ENCODE results near the gene TMCO4.
"Not testable (repeated sequence)": the region's sequence is repeated elsewhere in the genome, so short reads cannot be mapped to it uniquely, and the experiment has no call there.

The TMCO4 gene

DNA sequence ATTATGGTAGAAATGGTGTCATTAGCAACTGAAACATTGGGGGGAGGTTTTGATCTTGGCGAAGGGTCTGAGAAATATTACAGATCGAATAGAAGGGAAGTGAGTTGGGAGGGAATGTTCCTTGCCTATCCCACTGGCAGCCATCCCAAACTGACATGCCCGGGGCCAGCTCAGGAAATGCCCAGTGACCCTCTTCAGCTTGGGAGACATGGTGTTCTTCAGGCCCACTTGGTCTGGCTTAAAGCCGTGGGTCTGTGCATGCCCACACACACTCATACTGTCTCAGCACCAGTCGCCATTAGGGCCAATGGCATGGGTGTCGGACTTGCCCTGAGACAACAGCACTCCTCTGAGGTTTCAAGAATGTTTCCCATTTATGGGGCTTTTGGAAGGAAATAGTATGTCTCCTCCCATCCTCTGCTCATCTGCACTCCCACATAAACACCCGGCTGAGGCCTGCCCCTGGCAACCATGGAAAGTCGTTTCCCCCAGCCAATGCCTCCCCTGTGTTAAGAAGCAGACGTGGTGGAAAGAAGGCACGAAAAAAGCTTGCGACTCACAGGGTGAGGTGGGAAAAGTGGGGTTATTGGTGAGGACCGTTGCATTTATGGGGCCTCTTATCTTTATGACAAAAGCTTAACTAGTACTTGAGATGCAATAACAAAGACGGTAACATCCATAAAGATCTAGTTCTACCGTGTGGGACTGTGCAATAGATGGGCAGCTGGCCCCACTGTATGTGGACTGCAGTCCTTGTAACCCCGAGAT lies 13.3 kb upstream of the TMCO4 start:
- peak; percentile 71 for DNase-seq

DNA sequence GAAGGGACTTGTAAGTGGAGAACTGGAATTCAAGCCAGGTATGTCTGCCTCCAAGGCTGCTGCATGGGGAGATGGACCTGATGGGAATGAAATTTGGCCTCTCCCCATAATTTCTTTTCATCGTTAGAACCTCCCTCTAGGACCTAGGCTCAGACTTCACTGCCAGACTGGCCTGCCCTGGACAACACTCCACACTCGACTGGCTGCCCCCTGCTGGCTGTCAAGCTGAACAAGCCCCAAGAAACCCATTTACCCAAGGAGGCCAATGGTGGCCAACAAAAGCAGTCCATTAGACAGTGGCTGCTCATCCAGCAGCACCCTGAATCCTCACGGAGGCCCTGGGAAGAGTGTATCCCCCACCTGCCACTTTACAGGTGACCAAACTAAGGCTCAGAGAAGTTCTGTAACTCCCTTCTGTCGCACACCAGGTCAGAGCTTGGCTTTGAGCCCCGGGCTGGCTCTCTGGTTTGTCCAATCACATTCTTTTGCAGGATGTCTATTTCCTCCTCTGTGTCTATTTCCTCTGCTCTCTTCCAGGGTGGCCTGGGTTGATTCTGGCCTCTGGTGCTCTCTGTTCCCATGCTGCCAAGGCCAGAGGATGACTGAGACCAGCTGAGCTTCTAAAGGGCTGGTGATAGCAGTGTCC lies 11.6 kb upstream of the TMCO4 start:
- DNase-seq = peak; percentile 76

DNA sequence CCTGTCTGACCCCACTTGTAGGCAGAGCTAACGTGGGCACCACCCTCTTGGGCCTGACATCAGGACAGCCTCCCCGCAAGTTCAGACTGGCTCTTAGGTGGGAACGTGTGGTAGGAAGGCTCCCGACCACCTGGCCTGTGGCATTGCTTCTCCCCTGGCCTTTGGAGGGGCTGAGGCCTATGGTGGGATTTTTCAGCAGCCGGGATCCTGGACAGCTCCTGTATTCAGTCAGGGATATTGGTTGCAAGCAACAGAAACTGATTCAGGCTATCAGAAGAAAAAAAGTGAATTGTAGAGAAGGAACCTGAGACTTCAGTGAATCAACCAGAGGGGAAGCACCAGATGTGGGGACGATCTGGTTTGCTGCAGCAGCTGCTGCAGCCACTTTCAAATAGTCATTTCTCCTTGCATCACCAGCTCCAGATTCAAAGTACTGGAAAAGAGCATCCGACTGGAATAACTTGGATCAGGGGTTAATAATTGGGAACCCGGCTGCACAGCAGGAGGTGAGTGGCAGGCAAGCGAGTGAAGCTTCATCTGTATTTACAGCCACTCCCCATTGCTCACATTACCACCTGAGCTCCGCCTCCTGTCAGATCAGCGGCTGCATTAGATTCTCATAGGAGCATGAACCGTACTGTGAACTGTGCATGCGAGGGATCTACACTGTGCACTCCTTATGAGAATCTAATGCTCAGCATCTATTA lies 9.5 kb upstream of the TMCO4 start:
- DNase-seq = peak; percentile 97

DNA sequence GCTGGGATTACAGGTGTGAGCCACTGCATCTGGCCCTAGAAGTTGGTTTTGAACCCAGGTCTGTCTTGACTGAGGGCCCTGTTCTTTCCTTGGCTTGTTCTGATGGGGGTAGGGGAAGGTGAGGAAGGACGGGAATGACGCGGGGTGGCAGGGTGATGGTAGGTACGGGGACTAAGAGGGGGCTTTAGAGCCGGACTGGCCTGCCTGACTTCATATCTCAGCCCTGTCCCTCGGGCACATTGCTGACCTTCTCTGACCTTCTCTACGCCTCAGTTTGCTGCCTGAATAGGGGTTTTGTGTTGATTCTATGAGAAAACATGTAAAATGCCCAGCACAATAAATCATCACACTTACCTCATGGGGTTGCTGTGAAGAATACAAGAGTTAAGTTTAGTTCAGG lies 8.6 kb upstream of the TMCO4 start:
- DNase-seq = no peak

DNA sequence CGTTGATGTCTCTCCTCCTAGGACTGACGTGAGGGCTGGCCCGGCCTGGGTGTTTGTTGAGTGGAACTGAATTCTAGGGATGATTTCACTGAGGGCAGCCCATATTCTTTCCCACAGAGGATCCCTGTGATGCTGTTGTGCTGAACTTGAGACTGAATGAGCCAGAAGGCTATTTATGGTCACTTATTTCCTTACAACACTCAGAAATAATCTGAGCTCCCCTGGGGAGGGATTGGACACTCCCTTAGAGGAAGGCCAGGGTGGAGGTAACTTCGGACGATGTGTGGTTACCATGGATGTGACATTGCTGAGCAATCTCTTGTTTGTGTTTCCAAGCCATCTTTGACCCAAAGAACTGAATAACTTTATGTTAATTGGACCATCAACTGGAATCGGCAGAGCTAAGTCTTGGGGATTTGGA lies 5.1 kb upstream of the TMCO4 start:
- no peak for DNase-seq

DNA sequence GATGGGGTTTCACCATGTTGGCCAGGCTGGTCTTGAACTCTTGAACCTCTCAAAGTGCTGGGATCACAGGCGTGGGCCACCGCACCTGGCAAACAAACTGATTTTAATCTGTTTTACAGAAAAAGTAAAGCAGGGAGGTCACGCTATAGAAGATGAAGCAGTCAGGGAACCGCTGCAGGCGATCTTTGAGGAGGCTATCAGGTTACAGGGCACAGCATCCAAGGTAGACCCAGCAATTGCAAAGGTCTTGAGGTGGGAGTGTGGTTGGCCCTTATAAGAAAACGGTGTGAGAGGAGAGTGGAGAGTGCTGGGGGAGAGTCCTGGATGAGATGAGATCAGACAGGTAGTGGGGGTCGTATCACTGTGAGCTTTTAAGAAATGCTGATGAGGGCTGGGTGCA lies 2.6 kb upstream of the TMCO4 start:
- DNase-seq = no peak

DNA sequence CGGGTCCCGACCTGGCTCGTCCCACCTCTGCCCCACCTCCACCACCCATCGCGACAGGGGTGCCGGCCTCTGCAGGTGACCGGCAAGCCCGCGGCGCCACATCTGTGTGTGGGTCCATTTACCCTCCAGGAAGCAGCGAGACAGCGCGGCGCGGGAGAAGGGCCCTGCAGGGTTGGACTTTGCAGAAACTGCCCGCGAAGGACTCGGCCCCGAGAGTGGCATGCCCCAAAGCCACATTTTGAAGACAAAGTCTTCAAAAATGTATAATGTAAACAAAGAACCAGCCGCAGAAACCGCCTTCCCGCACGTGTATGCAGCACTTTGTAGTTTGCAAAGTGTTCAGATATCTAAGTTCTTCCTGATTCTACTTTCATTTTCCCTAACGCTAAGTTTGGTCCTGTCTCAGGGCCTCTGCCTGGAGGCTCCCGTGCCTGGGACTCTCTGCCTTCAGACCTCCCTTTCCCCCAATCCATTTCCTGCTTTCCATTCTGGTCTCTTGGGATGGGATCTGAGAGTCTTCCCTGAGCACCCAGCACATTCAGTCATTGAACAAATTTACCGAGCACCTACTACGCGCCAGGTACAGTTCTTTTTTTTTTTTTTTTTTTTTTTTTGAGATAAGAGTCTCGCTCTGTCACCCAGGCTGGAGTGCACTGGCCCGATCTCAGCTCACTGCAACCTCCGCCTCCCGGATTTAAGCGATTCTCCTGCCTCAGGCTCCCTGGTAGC lies 524 bp upstream of the TMCO4 start:
- DNase-seq = peak; percentile 95

DNA sequence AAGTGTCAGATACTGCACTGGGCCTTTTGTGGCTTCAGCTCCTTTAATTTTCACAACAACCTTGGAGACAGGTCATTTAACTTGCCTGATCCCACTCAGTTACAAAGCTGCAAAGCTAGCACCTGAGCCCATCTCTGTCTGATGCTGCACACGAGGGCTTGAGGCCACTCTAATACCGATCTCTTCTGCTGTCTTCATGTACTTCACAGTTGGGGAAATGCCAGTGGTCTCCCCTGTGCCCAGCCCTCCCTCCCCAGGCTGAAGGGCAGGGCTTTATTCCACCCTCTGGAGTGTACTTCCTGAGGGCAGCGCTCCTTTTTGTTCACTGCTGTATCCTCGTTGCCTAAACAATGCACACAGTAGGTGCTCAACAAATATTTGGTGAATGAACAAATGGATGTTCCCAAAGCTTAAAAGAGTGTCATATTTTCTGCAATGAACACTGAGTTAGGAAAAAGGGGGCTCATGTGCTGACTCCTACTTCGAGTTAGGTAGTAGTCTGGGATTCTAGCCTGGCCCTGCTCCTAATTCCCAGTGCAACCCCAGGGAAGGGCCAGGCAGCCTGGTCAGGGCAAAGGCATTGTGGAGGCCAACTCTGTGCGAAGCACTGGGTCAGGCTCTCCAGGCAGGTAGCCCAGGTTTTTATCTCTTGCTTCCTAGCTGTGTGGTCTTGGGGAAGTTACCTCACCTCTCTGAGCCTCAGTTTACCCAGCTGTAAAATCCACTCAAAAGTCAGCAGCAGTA lies 1.1 kb downstream of the TMCO4 start:
- no peak for DNase-seq

DNA sequence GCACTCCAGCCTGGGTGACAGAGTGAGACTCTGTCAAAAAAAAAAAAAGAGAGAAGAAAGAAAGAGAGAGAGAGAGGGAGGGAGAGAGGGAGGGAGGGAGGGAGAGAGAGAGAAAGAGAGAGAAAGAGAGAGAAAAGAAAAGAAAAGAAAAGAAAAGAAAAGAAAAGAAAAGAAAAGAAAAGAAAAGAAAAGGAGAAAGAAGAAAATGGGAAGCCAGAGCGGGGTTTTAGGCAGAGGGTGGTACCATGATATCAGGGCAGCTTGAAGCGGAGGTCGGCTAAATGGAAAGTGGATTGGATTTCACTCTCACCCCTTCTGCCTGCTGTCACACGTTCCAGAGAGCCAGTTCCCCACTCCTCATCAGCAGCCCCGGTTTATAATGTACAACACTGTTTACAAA lies 1.9 kb downstream of the TMCO4 start:
- DNase-seq = no peak

DNA sequence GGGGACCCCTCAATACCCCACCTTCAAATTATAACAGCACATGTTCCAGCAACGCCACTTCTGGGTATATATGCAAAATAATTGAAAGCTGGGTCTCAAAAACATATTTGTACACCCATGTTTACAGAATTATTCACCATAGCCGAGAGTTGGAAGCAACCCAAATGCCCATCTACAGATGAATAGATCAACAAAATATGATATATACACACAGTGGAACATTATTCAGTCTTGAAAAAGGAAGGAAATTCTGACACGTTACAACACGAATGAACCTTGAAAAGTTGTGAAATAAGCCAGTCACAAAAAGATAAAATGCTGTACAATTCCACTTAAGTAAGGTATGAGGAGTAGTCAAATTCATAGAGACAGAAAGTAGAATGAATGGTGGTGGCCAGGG lies 5.1 kb downstream of the TMCO4 start:
- DNase-seq = no peak

DNA sequence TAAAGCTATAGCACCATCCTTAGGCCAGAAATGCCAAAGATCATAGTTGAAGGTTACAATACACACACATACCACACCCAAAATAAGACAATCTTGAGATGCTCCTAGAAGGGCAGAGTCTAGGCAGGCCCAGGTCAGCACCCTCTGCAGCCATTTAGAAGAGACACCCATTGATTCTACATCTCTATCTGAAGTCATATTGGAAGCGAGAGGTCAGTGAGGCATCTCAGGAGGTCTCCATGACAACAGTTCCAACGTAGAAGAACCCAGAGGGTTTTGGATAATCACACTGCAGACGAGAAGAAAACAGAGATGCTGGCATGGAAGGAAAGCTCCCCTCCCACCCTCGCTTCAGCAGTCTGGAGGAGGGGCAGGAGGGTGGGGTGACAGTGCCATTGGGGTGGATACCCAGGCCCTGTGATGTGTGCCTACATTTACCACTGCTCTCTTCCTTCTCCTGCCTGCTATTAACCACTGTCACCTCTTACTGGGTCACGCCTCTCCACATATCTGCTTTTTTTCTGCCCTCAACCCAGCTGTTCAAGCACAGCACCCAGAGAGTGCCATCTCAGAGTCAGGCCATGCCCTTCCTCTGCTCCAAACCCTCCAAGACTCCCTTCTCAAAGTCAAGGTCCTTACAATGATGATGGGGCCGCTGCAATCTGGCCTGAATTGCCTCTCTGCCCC lies 6.2 kb downstream of the TMCO4 start:
- DNase-seq = no peak

DNA sequence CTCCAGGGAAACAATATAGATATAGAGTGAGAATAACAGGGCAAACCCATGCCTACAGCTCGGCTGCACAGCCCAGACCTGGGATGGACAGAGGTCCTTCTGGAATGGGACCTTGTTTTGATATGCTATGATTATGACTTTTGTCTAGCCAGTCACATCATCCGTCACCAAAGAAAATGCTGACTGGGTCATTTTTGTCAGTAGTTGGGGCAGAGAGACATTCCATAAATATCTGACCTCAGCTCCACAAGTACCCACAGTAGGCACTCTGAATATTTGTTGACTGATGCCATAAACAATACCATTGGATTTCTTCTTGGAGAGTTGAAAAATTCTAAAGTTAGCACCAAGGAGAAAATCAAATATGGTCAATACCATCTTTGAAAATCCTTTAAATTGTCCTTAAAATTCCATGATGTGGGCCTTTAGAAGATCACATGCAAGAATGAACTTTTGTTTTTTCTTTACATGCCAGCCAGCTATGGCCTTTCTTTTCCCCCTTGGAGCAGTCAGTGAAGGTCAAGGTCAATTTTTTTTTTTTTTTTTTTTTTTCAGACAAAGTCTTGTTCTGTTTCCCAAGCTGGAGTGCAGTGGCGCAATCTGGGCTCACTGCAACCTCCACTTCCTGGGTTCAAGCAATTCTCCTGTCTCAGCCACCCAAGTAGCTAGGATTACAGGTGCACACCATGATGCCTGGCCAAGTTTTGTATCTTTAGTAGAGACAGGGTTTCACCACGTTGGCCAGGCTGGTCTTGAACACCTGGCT lies 7.3 kb downstream of the TMCO4 start:
- no peak for DNase-seq

DNA sequence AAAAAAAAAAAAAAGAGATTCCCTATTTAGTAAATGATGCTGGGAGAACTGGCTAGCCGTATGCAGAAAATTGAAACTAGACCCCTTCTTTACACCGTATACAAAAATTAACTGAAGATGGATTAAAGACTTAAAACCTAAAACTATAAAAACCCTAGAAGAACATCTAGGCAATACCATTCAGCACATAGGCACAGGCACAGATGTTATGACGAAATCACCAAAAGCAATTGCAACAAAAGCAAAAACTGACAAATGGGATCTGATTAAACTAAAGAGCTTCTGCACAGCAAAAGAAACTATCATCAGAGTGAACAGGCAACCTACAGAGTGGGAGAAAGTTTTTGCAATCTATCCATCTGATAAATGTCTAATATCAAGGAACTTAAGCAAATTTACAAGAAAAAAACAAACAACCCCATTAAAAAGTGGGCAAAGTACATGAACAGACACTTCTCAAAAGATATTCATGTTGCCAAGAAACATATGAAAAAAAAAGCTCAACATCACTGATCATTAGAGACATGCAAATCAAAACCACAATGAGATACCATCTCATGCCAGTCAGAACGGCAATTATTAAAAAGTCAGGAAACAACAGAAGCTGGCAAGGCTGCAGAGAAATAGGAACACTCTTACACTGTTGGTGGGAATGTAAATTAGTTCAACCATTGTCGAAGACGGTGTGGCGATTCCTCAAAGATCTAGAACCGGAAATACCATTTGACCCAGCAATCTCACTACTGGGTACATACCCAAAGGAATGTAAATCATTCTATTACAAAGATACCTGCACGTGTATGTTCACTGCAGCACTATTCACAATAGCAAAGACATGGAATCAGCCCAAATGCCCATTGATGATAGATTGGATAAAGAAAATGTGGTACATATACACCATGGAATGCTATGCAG lies 9.4 kb downstream of the TMCO4 start:
- DNase-seq = not testable (repeated sequence)

DNA sequence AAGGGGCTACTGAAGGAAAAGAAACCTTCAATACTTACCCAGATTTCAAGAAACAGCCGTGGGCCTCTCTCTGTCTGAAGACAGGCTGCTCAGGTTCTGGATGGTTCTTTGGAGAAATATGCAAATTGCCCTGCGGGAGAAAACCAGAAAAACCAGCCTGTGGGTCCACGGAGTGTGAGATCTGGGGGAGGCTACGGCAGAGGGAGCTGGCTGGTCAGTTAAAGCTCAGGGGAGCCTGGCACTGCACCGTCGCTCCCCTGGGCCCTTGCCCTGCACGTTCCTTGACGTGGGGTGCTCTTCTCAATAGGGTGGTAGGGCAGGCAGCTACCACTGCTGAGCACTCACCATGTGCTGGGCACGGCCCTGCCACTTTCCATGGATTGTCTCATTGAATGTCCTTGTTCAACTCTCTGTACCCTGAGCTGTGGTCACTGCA lies 12.7 kb downstream of the TMCO4 start:
- DNase-seq = peak; percentile 63

DNA sequence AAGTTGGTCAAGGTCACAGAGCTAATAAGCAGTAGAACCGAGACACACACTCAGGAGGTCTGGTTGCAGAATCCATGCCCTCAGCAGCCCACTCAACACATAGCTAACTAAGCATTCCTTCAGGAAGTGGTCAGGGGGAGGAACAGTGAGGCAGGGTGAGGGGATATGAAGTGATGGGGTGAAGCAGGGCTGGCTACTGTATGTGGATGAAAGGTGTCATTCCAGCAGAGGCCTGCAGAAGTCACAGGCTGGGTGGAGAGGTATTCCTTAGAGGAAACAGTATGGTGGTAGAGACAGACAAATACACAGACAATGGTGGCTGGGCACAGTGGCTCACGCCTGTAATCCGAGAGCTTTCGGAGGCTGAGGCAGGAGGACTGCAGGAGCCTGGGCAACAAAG lies 14.1 kb downstream of the TMCO4 start:
- DNase-seq = no peak

DNA sequence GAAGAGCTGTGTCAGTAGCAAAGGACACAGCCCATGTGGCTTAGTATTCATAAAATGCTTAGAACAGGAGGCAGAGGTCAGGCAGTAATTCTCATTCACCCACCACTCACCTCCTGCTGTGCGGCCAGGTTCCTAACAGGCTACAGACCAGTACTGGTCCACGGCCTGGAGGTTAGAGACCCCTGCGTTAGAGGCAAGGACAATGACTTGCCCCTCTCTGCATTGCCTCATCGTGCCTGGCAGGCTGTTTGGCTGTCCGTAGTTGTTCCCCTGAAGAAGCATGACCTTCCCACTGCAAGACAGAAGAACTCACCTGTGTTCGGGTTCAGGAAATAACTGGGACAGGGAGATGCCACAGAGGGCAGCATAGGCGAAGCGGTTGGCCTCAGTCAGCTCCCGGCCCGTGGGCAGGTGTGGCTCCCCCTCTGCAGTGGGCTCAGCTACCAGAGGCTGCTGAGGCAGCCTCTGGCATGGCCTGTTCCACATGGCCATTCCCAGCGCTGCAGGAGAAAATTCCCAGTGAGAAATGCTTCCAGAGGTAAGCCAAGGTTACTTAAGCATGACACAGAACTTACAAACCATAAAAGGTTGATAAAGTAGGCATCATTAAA lies 19.3 kb downstream of the TMCO4 start:
- DNase-seq = no peak

DNA sequence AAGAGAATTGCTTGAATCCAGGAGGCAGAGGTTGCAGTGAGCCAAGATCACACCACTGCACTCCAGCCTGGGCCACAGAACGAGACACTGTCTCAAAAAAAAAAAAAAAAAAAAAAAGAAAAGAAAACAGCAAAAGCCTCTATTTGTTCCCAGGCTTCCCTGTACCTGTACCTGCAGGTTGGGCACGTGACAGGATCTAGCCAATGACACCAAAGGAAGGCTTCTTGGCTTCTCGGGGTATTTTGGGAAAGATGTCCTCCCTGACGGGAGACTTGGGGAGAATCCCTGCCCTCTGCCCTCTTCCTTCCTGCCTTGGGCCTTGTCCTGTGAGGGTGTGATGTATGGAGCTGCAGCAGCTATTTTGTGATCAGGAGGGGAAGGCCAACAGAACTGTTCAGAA lies 22.8 kb downstream of the TMCO4 start:
- no peak for DNase-seq

DNA sequence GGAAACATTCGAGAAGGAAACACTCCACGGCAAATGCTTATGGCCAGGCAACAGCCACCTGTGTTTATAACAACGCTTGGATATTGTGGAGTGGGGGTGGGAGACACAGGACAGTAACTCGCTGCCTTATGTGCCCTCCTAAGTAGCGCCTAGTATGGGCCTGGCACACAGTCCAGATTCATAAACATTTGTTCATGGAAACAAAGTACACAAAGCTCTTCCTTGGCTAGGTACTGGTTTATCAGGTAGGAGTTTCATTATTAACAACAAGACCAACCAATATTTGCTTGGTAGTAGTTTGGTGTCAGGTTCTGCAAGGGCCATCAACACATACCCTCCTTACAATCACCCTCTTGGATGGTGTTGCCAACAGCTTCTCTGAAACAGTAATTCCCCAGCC lies 23.4 kb downstream of the TMCO4 start:
- DNase-seq = peak; percentile 87

DNA sequence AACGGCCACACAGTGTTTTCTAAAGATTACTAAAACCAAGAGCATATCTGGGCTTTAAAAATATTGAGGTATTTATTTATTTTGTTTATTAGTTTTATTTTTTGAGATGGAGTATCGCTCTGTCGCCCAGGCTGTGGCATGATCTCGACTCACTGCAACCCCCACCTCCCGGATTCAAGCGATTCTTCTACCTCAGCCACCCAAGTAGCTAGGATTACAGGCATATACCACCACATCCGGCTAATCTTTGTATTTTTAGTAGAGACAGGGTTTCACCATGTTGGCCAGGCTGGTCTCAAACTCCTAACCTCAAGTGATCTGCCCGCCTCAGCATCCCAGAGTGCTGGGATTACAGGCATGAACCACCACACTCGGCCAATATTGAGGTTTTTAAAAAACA lies 23.9 kb downstream of the TMCO4 start:
- no peak for DNase-seq

DNA sequence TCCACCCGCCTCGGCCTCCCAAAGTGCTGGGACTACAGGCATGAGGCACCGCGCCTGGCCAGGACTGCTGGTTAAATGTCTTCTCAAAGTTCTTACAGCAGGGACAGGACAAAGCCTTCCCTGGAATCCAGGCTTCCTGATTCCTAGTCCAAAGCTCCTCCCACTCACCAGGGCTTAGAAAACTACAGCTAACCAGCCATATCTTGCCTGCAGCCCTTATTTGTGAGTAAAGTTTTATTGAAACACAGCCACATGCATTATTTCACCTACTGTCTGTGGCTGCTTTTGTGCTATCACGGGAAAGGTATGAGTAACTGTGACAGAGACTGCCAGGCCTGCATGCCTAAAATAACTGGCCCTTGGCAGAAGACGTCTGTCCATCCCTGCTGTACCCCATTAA lies 24.4 kb downstream of the TMCO4 start:
- DNase-seq = peak; percentile 39
